OCI-LY1 (cell line): Measurements from ENCODE around the gene C2CD4B.

Experiments used
- H2AFZ ChIP-seq: fragments of 200-600 bp; sonication (generic), shearing (Covaris generic); 2 replicates; pipeline ENCODE4 v1.6.0; 2014; ENCODE audit warnings: antibody characterized with exemption, mild to moderate bottlenecking, low read length
- H3F3A ChIP-seq: fragments of 200-600 bp; sonication (generic), shearing (Covaris generic); 2 replicates; pipeline ENCODE4 v1.6.0; 2014; ENCODE audit warnings: mild to moderate bottlenecking, antibody characterized with exemption, low read length, moderate library complexity; ENCODE audit not compliant: insufficient read depth
- H3K27ac ChIP-seq: fragments of 200-600 bp; sonication (generic); 2 replicates; pipeline ENCODE4 v1.5.1; 2014; ENCODE audit warnings: low read length, mixed run types, mild to moderate bottlenecking, low read depth; ENCODE audit not compliant: poor library complexity, severe bottlenecking
- H3K27me3 ChIP-seq: fragments of 200-600 bp; sonication (generic); 2 replicates; pipeline ENCODE4 v1.6.0; 2014; ENCODE audit warnings: antibody characterized with exemption, mild to moderate bottlenecking, low read length, moderate library complexity; ENCODE audit not compliant: insufficient read depth
- H3K36me3 ChIP-seq: fragments of 200-600 bp; sonication (generic); 2 replicates; pipeline ENCODE4 v1.6.1; 2014; ENCODE audit warnings: mild to moderate bottlenecking, antibody characterized with exemption, low read length, moderate library complexity, mixed read lengths; ENCODE audit not compliant: insufficient read depth
- H3K4me1 ChIP-seq: fragments of 200-600 bp; sonication (generic); 2 replicates; pipeline ENCODE4 v1.5.1; 2014; ENCODE audit warnings: mild to moderate bottlenecking, low read length, moderate library complexity; ENCODE audit not compliant: insufficient read depth, severe bottlenecking
- H3K4me2 ChIP-seq: fragments of 200-600 bp; sonication (generic), shearing (Covaris generic); 2 replicates; pipeline ENCODE4 v1.6.1; 2014; ENCODE audit warnings: low read length
- H3K4me3 ChIP-seq: fragments of 200-600 bp; sonication (generic); 2 replicates; pipeline ENCODE4 v1.5.1; 2014; ENCODE audit warnings: low read length, low read depth, mild to moderate bottlenecking, mixed read lengths; ENCODE audit not compliant: poor library complexity, severe bottlenecking
- H3K79me2 ChIP-seq: fragments of 200-600 bp; shearing (Covaris generic); 2 replicates; pipeline ENCODE4 v1.6.1; 2016; ENCODE audit warnings: mixed run types, low read length, mixed read lengths; ENCODE audit not compliant: insufficient read depth
- H3K9ac ChIP-seq: fragments of 200-600 bp; sonication (generic), shearing (Covaris generic); 2 replicates; pipeline ENCODE4 v1.6.1; 2014; ENCODE audit warnings: mild to moderate bottlenecking, low read length, mixed read lengths
- H3K9me2 ChIP-seq: fragments of 200-600 bp; sonication (generic), shearing (Covaris generic); 2 replicates; pipeline ENCODE4 v1.6.1; 2014; ENCODE audit warnings: low read depth, mild to moderate bottlenecking, low read length, mixed read lengths
- H3K9me3 ChIP-seq: fragments of 200-600 bp; shearing (Covaris generic); 2 replicates; pipeline ENCODE4 v1.6.1; 2014; ENCODE audit warnings: low read length, mixed read lengths
- H4K20me1 ChIP-seq: fragments of 200-600 bp; sonication (generic), shearing (Covaris generic); 2 replicates; pipeline ENCODE4 v1.6.0; 2016; ENCODE audit warnings: mild to moderate bottlenecking, low read length; ENCODE audit not compliant: insufficient read depth
- EZH2 ChIP-seq: fragments of 200-600 bp; sonication (generic), shearing (Covaris generic); IDR thresholded peaks from 2 replicates; pipeline ENCODE4 v1.8.0; 2017; ENCODE audit warnings: borderline replicate concordance, mixed run types, mild to moderate bottlenecking, antibody characterized with exemption, low read length, moderate library complexity, mixed read lengths
- TF ChIP-seq, protein P1 (sequence below): fragments of 200-600 bp; sonication (generic), shearing (Covaris generic); IDR thresholded peaks from 2 replicates; pipeline ENCODE4 v1.5.1; 2017; ENCODE audit warnings: mild to moderate bottlenecking, antibody characterized with exemption, low read length, moderate library complexity, mixed read lengths

C2CD4B gene, protein sequence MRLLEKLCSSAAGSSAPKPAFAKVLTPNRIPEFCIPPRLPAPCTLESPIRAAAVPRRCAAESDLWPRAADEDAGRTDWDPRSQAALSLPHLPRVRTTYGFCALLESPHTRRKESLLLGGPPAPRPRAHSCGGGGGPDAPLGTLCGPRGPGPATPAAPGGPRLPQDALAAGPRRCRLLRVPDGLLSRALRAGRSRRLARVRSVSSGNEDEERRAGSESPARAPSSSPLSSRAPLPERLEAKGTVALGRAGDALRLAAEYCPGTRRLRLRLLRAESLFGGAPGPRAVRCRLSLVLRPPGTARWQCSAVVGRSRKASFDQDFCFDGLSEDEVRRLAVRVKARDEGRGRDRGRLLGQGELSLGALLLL

DNA sequence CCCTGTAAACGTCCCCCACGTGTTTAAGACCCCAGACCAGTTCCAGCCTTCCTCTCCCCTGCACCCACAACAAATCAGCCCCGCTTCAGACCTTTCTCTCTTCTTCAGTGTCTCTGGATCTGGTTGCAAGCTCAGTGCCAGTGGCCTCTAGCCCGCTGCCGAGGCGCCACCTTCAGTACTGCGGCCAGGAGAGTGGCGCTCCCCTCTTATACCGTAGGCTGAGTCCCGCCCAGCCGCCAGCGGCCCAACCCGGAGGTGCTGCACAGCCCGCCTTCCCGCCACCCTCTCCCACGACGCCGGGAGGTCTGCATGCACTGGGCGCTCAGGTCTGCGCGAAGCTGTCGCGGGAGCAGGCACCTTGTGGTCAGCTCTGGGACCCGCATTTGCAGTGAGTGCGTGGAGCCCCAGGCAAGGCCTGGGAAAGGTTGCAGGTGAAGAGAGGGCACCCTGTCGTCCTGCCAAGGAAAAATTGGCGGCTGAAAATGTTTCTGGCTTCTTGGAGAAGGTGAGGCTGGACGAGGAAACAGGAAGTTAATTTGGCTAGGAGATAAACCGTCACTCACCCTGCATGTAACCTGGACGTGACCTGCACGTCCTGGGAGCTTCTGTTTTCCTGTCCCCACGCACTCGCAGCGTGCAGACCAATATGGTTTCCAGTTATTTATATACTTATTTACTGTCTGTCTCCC, at the start of gene C2CD4B:
C2CD4B (minus strand) TSS at position 182 of the 689 bp plus-strand sequence. CDS start 301 bp downstream, outside the sequence.
- TF ChIP-seq, protein P1, sequence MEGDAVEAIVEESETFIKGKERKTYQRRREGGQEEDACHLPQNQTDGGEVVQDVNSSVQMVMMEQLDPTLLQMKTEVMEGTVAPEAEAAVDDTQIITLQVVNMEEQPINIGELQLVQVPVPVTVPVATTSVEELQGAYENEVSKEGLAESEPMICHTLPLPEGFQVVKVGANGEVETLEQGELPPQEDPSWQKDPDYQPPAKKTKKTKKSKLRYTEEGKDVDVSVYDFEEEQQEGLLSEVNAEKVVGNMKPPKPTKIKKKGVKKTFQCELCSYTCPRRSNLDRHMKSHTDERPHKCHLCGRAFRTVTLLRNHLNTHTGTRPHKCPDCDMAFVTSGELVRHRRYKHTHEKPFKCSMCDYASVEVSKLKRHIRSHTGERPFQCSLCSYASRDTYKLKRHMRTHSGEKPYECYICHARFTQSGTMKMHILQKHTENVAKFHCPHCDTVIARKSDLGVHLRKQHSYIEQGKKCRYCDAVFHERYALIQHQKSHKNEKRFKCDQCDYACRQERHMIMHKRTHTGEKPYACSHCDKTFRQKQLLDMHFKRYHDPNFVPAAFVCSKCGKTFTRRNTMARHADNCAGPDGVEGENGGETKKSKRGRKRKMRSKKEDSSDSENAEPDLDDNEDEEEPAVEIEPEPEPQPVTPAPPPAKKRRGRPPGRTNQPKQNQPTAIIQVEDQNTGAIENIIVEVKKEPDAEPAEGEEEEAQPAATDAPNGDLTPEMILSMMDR, result no peak
- no peaks in the 10 kb centered on the region for H3K79me2 ChIP-seq
- H3K4me1 ChIP-seq, result no peaks in the 10 kb centered on the region
- H3K27ac ChIP-seq, result no peak within 1 kb of the TSS
- no peaks in the 10 kb centered on the region for H3K9me3 ChIP-seq
- H3K4me2 ChIP-seq, result no peak within 1 kb of the TSS
- no peaks in the 10 kb centered on the region for H3F3A ChIP-seq
- no peaks in the 10 kb centered on the region for H3K9me2 ChIP-seq
- no peak within 1 kb of the TSS for H3K4me3 ChIP-seq
- H3K9ac ChIP-seq, result no peak within 1 kb of the TSS
- H2AFZ ChIP-seq, result no peak within 1 kb of the TSS
- no peaks in the 10 kb centered on the region for H3K36me3 ChIP-seq
- H3K27me3 ChIP-seq, result no peaks in the 10 kb centered on the region
- no peaks in the 10 kb centered on the region for H4K20me1 ChIP-seq

DNA sequence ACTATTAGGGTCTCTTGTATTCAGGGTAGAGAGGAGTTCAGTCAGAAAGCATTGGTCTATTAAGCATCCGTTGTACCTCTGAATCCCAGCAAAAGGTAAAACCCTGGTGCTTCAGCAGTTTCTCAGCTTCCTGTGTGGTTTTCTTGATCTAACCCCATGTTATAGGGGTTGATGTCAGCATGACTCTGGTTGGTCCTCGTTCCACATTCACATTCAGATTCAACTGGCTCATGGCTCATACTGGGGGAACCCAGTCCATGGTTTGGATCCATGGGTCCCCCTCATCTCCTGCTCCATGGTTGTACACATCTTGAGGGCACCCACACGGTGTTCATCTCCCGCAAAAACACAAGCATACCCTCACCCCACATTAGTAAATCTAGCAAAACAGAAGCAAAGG, 47.7 kb upstream of the C2CD4B start:
- Histone ChIP-seq H3K9ac (no peak overlapping the region), H3K9me2 (no peaks in the 10 kb centered on the region), H3K36me3 (no peaks in the 10 kb centered on the region), H4K20me1 (no peaks in the 10 kb centered on the region), H2AFZ (no peak overlapping the region), H3K9me3 (0 out of 2 replicates have a peak, but pooled peaks cover 4% of the 10 kb centered on the region), H3K4me2 (no peak overlapping the region), H3K27me3 (no peaks in the 10 kb centered on the region), H3K79me2 (no peaks in the 10 kb centered on the region), H3K27ac (no peak overlapping the region), H3K4me3 (no peak overlapping the region), H3F3A (no peaks in the 10 kb centered on the region), H3K4me1 (no peaks in the 10 kb centered on the region)
- TF ChIP-seq, protein P1, result no peak
- TF ChIP-seq EZH2, result no peak

DNA sequence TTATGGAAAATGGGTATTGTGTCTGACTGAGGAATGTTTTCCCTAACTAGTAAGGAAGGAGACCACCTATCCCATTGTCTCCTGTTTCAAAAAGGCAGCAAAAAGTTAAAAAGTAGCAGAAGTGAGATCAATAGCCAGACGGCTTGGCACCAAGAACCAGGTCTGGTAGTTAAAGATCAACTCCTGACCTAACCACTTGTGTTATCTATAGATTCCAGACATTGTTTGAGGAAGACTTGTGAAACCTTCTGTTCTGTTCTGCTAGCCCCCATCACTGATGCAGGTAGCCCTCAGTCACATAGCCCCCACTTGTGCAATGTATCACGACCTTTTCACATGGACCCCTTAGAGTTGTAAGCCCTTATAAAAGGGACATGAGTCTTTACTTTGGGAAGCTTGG, 46.3 kb upstream of the C2CD4B start:
- no peaks in the 10 kb centered on the region for H3K27me3 ChIP-seq
- no peak overlapping the region for H3K4me2 ChIP-seq
- H3K9ac ChIP-seq, result no peak overlapping the region
- no peaks in the 10 kb centered on the region for H3K9me2 ChIP-seq
- no peaks in the 10 kb centered on the region for H4K20me1 ChIP-seq
- no peak overlapping the region for H3K27ac ChIP-seq
- 0 out of 2 replicates have a peak, but pooled peaks cover 4% of the 10 kb centered on the region for H3K9me3 ChIP-seq
- H3K79me2 ChIP-seq, result no peaks in the 10 kb centered on the region
- TF ChIP-seq, protein P1, result no peak
- TF ChIP-seq EZH2, result no peak
- no peak overlapping the region for H2AFZ ChIP-seq
- H3K4me1 ChIP-seq, result no peaks in the 10 kb centered on the region
- H3K4me3 ChIP-seq, result no peak overlapping the region
- H3K36me3 ChIP-seq, result no peaks in the 10 kb centered on the region
- no peaks in the 10 kb centered on the region for H3F3A ChIP-seq
